Thoracic aorta (tissue), 2 donors: ENCODE measurements around the gene STK33. TPM values are rescaled to one million over a fixed set of nuclear protein-coding genes. Genes with fewer than 3 reads are reported as not detected.

ENCODE experiments used
- ATAC-seq: fragments of 150-250 bp; one replicate; pipeline ENCODE4 v1.8.0; 2017; ENCODE audit warnings: low read depth; ENCODE audit not compliant: insufficient number of reproducible peaks, low FRiP score
- DNase-seq: peaks from one replicate; pipeline ENCODE4 v3.0.0-alpha.2; 2020; ENCODE audit warnings: low spot score
- H3K27ac ChIP-seq, 2 donors: fragments of 200-600 bp; sonication (generic); 1 replicate in 1 of 2; 2 replicates in 1 of 2; pipeline ENCODE4 v1.5.1; 2016; ENCODE audit warnings: mild to moderate bottlenecking in 2 of 2, moderate library complexity in 2 of 2
- H3K27me3 ChIP-seq: fragments of 200-600 bp; sonication (generic); replicated peaks from 2 replicates; pipeline ENCODE4 v1.6.0; 2016; ENCODE audit warnings: mild to moderate bottlenecking; ENCODE audit not compliant: insufficient read depth
- H3K36me3 ChIP-seq: fragments of 200-600 bp; sonication (generic); one replicate; pipeline ENCODE4 v1.5.1; 2016
- H3K4me1 ChIP-seq, 2 donors: fragments of 200-600 bp; sonication (generic); 1 replicate in 1 of 2; 2 replicates in 1 of 2; pipeline versions ENCODE4 v1.5.1 to v1.6.0; 2016; ENCODE audit warnings: low read depth in 2 of 2, mild to moderate bottlenecking in 1 of 2; ENCODE audit not compliant: control insufficient read depth in 1 of 2
- H3K4me3 ChIP-seq: fragments of 200-600 bp; sonication (generic); 2 replicates; pipeline ENCODE4 v1.5.1; 2016; ENCODE audit warnings: mild to moderate bottlenecking
- H3K9me3 ChIP-seq: fragments of 200-600 bp; sonication (generic); 2 replicates; pipeline ENCODE4 v1.5.1; 2016
- total RNA-seq, 2 donors: library from RNA; depleted of rRNA; stranded (reverse); fragments of >200 nt; gene quantifications; one replicate each; pipeline versions ENCODE4 v1.1.0 to v1.2.3, GENCODE V29; 2016
- TF ChIP-seq, protein P1 (sequence below): fragments of 200-600 bp; sonication (generic); IDR thresholded peaks from one replicate; pipeline ENCODE4 v1.5.1; 2019; ENCODE audit warnings: antibody characterized with exemption

The STK33 gene
- total RNA-seq, 2 donors from 2014 or later = 1.3 TPM; not detected in 1

DNA sequence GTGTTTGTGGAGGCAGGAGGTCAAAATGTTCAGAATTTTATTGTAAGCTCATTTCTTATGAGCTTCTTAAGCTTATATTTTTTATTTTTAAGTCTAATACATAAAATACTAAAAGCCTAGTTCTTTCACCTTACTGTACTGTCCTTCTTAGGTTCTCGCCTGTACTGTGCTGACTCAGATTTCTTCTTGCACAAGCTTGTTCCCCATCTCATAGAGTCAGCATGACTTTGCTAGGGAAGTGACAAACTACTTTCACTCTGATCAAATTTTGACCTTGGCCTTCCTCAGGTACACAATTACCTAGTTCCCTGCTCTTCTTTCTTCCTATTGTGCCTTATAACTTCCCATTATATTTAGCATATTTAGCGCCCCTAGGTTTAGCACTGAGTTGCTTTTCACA is 81.5 kb downstream of the STK33 start:
- H3K27me3 ChIP-seq = no peaks in the 10 kb centered on the region
- no peaks in the 10 kb centered on the region for H3K4me1 ChIP-seq
- no peak overlapping the region for H3K4me3 ChIP-seq
- no peaks in the 10 kb centered on the region for H3K36me3 ChIP-seq
- H3K27ac ChIP-seq = no peak overlapping the region
- no peak for DNase-seq
- ATAC-seq = no peak
- no peaks in the 10 kb centered on the region for H3K9me3 ChIP-seq
- TF ChIP-seq, protein P1, sequence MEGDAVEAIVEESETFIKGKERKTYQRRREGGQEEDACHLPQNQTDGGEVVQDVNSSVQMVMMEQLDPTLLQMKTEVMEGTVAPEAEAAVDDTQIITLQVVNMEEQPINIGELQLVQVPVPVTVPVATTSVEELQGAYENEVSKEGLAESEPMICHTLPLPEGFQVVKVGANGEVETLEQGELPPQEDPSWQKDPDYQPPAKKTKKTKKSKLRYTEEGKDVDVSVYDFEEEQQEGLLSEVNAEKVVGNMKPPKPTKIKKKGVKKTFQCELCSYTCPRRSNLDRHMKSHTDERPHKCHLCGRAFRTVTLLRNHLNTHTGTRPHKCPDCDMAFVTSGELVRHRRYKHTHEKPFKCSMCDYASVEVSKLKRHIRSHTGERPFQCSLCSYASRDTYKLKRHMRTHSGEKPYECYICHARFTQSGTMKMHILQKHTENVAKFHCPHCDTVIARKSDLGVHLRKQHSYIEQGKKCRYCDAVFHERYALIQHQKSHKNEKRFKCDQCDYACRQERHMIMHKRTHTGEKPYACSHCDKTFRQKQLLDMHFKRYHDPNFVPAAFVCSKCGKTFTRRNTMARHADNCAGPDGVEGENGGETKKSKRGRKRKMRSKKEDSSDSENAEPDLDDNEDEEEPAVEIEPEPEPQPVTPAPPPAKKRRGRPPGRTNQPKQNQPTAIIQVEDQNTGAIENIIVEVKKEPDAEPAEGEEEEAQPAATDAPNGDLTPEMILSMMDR = no peak

DNA sequence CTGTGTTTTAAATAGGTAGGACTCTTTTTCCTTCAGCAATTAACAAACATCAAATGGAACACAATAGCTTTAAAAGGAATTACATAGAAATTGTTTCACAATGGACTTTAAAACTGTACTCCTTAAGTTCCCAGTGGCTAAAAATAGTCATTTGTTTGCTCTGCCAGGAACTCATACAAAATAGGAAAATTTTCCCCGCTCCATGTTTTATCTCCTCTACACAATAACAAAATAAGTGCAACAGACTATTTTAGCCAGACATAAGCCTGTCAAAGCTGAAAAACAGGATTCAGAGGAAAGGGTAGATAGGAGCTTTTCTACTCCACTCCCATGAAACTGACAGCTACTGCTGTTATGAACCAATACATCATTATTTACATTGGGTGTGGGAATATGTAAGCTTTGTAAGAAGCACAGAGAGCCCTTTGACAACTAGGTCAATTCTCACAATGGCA is 90.1 kb downstream of the STK33 start:
- Histone ChIP-seq H3K4me1 (no peaks in the 10 kb centered on the region), H3K36me3 (no peaks in the 10 kb centered on the region), H3K27me3 (no peaks in the 10 kb centered on the region), H3K4me3 (no peak overlapping the region), H3K27ac (no peak overlapping the region), H3K9me3 (no peaks in the 10 kb centered on the region)
- TF ChIP-seq, protein P1 = no peak
- no peak for ATAC-seq
- no peak for DNase-seq

DNA sequence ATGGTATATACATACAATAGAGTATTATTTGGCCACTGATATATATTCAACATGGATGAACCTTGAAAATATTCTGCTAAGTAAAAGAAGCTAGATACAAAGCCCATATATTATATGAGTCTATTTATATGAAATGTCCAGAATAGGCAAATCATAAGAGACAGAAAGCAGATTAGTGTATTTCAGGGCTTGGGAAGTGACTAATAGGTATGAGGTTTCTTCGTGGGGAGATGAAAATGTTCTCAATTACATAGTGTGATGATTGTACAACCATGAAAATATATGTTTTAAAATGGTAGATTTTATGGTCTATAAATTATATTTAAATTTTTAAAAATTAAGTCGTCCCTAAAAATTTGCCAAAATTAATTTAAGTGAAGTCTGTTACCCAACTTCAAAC is 92.2 kb downstream of the STK33 start:
- ATAC-seq (no peak), DNase-seq (no peak)
- Histone ChIP-seq H3K27me3 (no peaks in the 10 kb centered on the region), H3K4me1 (no peaks in the 10 kb centered on the region), H3K27ac (no peak overlapping the region), H3K36me3 (no peaks in the 10 kb centered on the region), H3K9me3 (no peaks in the 10 kb centered on the region), H3K4me3 (no peak overlapping the region)
- TF ChIP-seq, protein P1 = no peak

DNA sequence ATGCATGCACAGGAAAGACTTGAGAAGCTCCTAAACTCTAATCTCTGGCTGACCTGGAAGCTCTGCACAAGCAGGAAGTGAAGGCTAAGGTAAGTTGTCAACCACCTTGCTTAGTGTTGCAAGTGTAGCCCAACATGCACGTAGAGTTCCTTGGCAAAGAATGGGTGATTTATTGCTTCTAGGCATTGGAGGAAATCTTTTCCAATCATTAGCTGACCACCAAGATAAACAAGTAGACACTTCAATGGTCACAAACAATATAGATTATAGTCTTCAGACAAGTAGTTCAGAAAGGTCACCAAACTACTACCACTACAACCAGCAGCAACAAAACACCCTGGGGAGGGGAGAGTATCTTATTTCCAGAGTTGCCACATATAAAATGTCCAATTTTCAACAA is 105.6 kb downstream of the STK33 start:
- Histone ChIP-seq H3K9me3 (no peaks in the 10 kb centered on the region), H3K27me3 (no peaks in the 10 kb centered on the region), H3K36me3 (no peaks in the 10 kb centered on the region), H3K4me1 (no peaks in the 10 kb centered on the region), H3K27ac (no peak overlapping the region), H3K4me3 (no peak overlapping the region)
- DNase-seq = no peak
- TF ChIP-seq, protein P1 = no peak
- no peak for ATAC-seq

DNA sequence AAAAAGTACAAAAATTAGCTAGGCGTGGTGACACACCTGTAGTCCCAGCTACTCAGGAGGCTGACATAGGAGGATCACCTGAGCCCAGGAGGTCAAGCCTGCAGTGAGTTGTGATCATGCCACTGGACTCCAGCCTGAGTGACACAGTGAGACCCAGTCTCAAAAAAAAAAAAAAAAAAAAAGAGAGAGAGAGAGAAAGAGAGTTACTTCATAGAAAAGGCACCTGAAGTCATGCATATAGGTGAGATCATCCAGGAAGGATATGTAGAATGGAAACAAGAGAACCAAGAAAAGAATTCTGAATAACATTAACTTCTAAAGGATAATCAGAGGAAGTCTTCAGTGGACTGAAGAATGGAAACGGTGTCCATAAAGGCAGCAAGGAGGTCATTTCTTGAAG is 106.8 kb downstream of the STK33 start:
- no peak overlapping the region for H3K4me3 ChIP-seq
- H3K4me1 ChIP-seq = no peaks in the 10 kb centered on the region
- no peaks in the 10 kb centered on the region for H3K9me3 ChIP-seq
- TF ChIP-seq, protein P1 = no peak
- no peaks in the 10 kb centered on the region for H3K27me3 ChIP-seq
- ATAC-seq (no peak), DNase-seq (no peak)
- no peak overlapping the region for H3K27ac ChIP-seq
- no peaks in the 10 kb centered on the region for H3K36me3 ChIP-seq
